Adrenal gland (tissue), 12 donors: ENCODE data around the gene PRDM1. TPM values are rescaled to one million over a fixed set of nuclear protein-coding genes. Genes with fewer than 3 reads are reported as not detected.

Source experiments
- DNase-seq, 7 donors: peaks; one replicate each; pipeline ENCODE4 v3.0.0-alpha.2; 2019 to 2020
- H3K27ac ChIP-seq, 5 donors: fragments of 200-600 bp; sonication (generic) in 4 of 5; 1 replicate in 3 of 5; 2 replicates in 2 of 5; pipeline versions ENCODE4 v1.5.1 to v1.8.0; 2016 to 2020; ENCODE audit warnings: mild to moderate bottlenecking in 1 of 5
- H3K27me3 ChIP-seq: fragments of 200-600 bp; 2 replicates; pipeline ENCODE4 v1.8.0; 2021
- H3K36me3 ChIP-seq, 2 donors: fragments of 200-600 bp; replicated peaks in 1 of 2; 1 replicate in 1 of 2; 2 replicates in 1 of 2; pipeline versions ENCODE4 v1.5.1 to v1.8.0; 2018 to 2022
- H3K4me1 ChIP-seq, 2 donors: fragments of 200-600 bp; replicated peaks in 1 of 2; 1 replicate in 1 of 2; 2 replicates in 1 of 2; pipeline versions ENCODE4 v1.5.1 to v1.8.0; 2018 to 2021
- H3K4me3 ChIP-seq, 4 donors: fragments of 200-600 bp; sonication (generic) in 3 of 4; one replicate each; pipeline ENCODE4 v1.5.1; 2016 to 2018
- H3K9me3 ChIP-seq, 3 donors: fragments of 200-600 bp; sonication (generic) in 1 of 3; replicated peaks in 1 of 3; 1 replicate in 2 of 3; 2 replicates in 1 of 3; pipeline versions ENCODE4 v1.5.1 to v1.8.0; 2016 to 2021
- CTCF ChIP-seq, 6 experiments: fragments of 450-650 bp in 4 of 6; fragments of 200-600 bp in 2 of 6; sonication (generic) in 1 of 6; IDR thresholded peaks; 1 replicate in 5 of 6; 2 replicates in 1 of 6; pipeline versions ENCODE4 v1.5.1 to v1.8.0; 2016 to 2021; ENCODE audit warnings: antibody characterized with exemption in 6 of 6, mild to moderate bottlenecking in 2 of 6, moderate library complexity in 1 of 6
- POLR2A ChIP-seq, 2 donors: fragments of 450-650 bp; IDR thresholded peaks; one replicate each; pipeline ENCODE4 v1.6.1; 2017; ENCODE audit warnings: antibody characterized with exemption in 2 of 2, mild to moderate bottlenecking in 2 of 2, moderate library complexity in 1 of 2
- WGBS, 4 donors: extraction: QIAGEN DNeasy Blood & Tissue Kit in 2 of 4; methylation state at CpG; one replicate each; pipeline versions ENCODE4 v1.1.5 to v1.1.7; 2013 to 2017; 5-methylcytosine and 5-hydroxymethylcytosine counted together
- intact Hi-C, 2 donors: fragments of 100-400 bp; cut with DNase I; formaldehyde crosslinking; loops; one replicate each; pipeline versions ENCODE4 v1.14.1 to v1.15.0; 2022 to 2023
- polyA plus RNA-seq, 3 donors: library from polyadenylated mRNA; stranded (reverse); fragments of 200-250 nt in 2 of 3; fragments of 350-450 nt in 1 of 3; fragmentation: Illumina TruSeq in 1 of 3; extraction: RNeasy Lipid Tissue Mini Kit (QIAGEN cat#74804) in 1 of 3; gene quantifications; one replicate each; pipeline ENCODE4 v1.2.3, GENCODE V29; 2013 to 2014
- total RNA-seq, 9 donors: library from RNA; depleted of rRNA in 4 of 9; stranded (reverse); fragments of >200 nt in 4 of 9; fragments of 120-200 nt in 1 of 9; fragmentation: NEBNext Ultra II Directional in 1 of 9; extraction: Animal tissue kit (Norgen Biotek cat#: 25700) in 1 of 9; gene quantifications; one replicate each; pipeline versions ENCODE4 v1.1.0 to v1.2.4, GENCODE V29; 2013 to 2023
- donor health status: healthy with polysubstance abuse.
- donor health status: Bipolar disorder and iron deficiency.
- donor health status: DM: yes; HTN: yes; CAD: no.
- donor health status: DM: no; HTN: no; CAD: no.
- donor health status: DM: no; HTN: no; CAD: no.
- donor health status: DM: yes; HTN: yes; CAD: no.

PRDM1 gene
- total and polyA plus RNA-seq, 12 donors = 0.40 to 7.5 (median 3.7) TPM

GRCh38 chr6:106056060-106056745 lies 29.9 kb upstream of the PRDM1 start:
- Histone ChIP-seq H3K4me3 (no peak overlapping the region), H3K27ac (no peak overlapping the region), H3K36me3 (no peaks in the 10 kb centered on the region), H3K4me1 (no peaks in the 10 kb centered on the region), H3K27me3 (no peaks in the 10 kb centered on the region), H3K9me3 (no peaks in the 10 kb centered on the region)
- intact Hi-C loops = no loop called here
- WGBS, 4 donors = 74 to 78% (median 76%) methylated on average over 5 of the region's 5 CpGs
- no peak for DNase-seq
- TF ChIP-seq POLR2A (IDR thresholded peaks at IDR 0.05) (no peak), CTCF (IDR thresholded peaks at IDR 0.05) (no peak)

GRCh38 chr6:106056746-106057390 lies 29.3 kb upstream of the PRDM1 start:
- H3K27me3 ChIP-seq = no peaks in the 10 kb centered on the region
- DNase-seq = no peak
- H3K4me3 ChIP-seq = no peak overlapping the region
- TF ChIP-seq POLR2A (IDR thresholded peaks at IDR 0.05) (no peak), CTCF (IDR thresholded peaks at IDR 0.05) (no peak)
- WGBS, 4 donors = 74 to 90% (median 81%) methylated on average over 1 of the region's 1 CpG
- H3K36me3 ChIP-seq = no peaks in the 10 kb centered on the region
- H3K27ac ChIP-seq = no peak overlapping the region
- intact Hi-C loops = no loop called here
- H3K4me1 ChIP-seq = no peaks in the 10 kb centered on the region
- H3K9me3 ChIP-seq = no peaks in the 10 kb centered on the region

GRCh38 chr6:106059331-106059730 lies 26.8 kb upstream of the PRDM1 start:
- no peak for DNase-seq
- H3K9me3 ChIP-seq = no peaks in the 10 kb centered on the region
- H3K27ac ChIP-seq = no peak overlapping the region
- no peaks in the 10 kb centered on the region for H3K4me1 ChIP-seq
- no peaks in the 10 kb centered on the region for H3K27me3 ChIP-seq
- no peaks in the 10 kb centered on the region for H3K36me3 ChIP-seq
- H3K4me3 ChIP-seq = no peak overlapping the region
- TF ChIP-seq POLR2A (IDR thresholded peaks at IDR 0.05) (no peak), CTCF (IDR thresholded peaks at IDR 0.05) (no peak)
- intact Hi-C loops = no loop called here
- 65 to 76% (median 66%) methylated on average over 2 of the region's 2 CpGs for WGBS, 4 donors

GRCh38 chr6:106060167-106060566 lies 26.0 kb upstream of the PRDM1 start:
- H3K27me3 ChIP-seq = no peaks in the 10 kb centered on the region
- WGBS, 4 donors = 67 to 71% (median 68%) methylated on average over 3 of the region's 3 CpGs
- no peak for DNase-seq
- intact Hi-C loops = no loop called here
- no peaks in the 10 kb centered on the region for H3K9me3 ChIP-seq
- H3K27ac ChIP-seq = no peak overlapping the region
- no peaks in the 10 kb centered on the region for H3K4me1 ChIP-seq
- no peaks in the 10 kb centered on the region for H3K36me3 ChIP-seq
- no peak overlapping the region for H3K4me3 ChIP-seq
- no peak for TF ChIP-seq CTCF (IDR thresholded peaks at IDR 0.05)
- TF ChIP-seq POLR2A (IDR thresholded peaks at IDR 0.05) = no peak
